Transverse colon (tissue), 4 donors: ENCODE results near the gene MAPK8IP3. TPM values are rescaled to one million over a fixed set of nuclear protein-coding genes. Genes with fewer than 3 reads are reported as not detected.

Source experiments
- DNase-seq: peaks from one replicate; pipeline ENCODE4 v3.0.0-alpha.2; 2019
- H3K27ac ChIP-seq, 4 donors: fragments of 200-600 bp; sonication (generic); 2 replicates each; pipeline ENCODE4 v1.5.1; 2016 to 2018; ENCODE audit warnings: inconsistent platforms in 4 of 4
- H3K27me3 ChIP-seq: fragments of 200-600 bp; sonication (generic); 2 replicates; pipeline ENCODE4 v1.5.1; 2017; ENCODE audit warnings: inconsistent platforms
- H3K36me3 ChIP-seq, 4 donors: fragments of 200-600 bp; sonication (generic); 2 replicates each; pipeline ENCODE4 v1.5.1; 2017 to 2019; ENCODE audit warnings: inconsistent platforms in 4 of 4
- H3K4me1 ChIP-seq, 4 donors: fragments of 200-600 bp; sonication (generic); 2 replicates each; pipeline ENCODE4 v1.5.1; 2017 to 2020; ENCODE audit warnings: inconsistent platforms in 4 of 4
- H3K4me3 ChIP-seq, 4 donors: fragments of 200-600 bp; sonication (generic); 1 replicate in 1 of 4; 2 replicates in 3 of 4; pipeline versions ENCODE4 v1.5.1 to v1.6.1; 2017 to 2019; ENCODE audit warnings: inconsistent platforms in 4 of 4
- H3K9me3 ChIP-seq, 2 donors: fragments of 200-600 bp; sonication (generic); 2 replicates each; pipeline ENCODE4 v1.5.1; 2017 to 2019; ENCODE audit warnings: inconsistent platforms in 2 of 2
- EP300 ChIP-seq: sonication (generic); formaldehyde crosslinking; IDR thresholded peaks from one replicate; pipeline ENCODE4 v1.6.1; 2017; ENCODE audit warnings: antibody characterized with exemption, low read depth
- POLR2A ChIP-seq: fragments of 450-650 bp; IDR thresholded peaks from one replicate; pipeline ENCODE4 v1.6.1; 2016; ENCODE audit warnings: antibody characterized with exemption, mild to moderate bottlenecking, moderate library complexity
- POLR2AphosphoS5 ChIP-seq, 3 donors: sonication (generic); formaldehyde crosslinking; IDR thresholded peaks; one replicate each; pipeline ENCODE4 v1.6.1; 2016; ENCODE audit warnings: antibody characterized with exemption in 3 of 3
- WGBS, 2 donors: methylation state at CpG; one replicate each; pipeline ENCODE4 v1.1.5; 2018; ENCODE audit warnings: low coverage in 1 of 2; 5-methylcytosine and 5-hydroxymethylcytosine counted together
- in situ Hi-C, 4 donors: fragments of 200-750 bp; cut with MboI; loops; one replicate each; pipeline versions ENCODE4 v1.15.0 to v1.15.1; 2017; ENCODE audit warnings: low sequenced_read_pairs in 3 of 4, low pct_ligation_motif_present in 1 of 4, low pct_unique_long_range_greater_than_20kb in 1 of 4
- intact Hi-C: fragments of 100-400 bp; cut with DNase I; formaldehyde crosslinking; loops from one replicate; pipeline ENCODE4 v1.15.1; 2023; ENCODE audit warnings: low total_unique reads
- total RNA-seq, 4 donors: library from RNA; depleted of rRNA; stranded (reverse); fragments of >200 nt; gene quantifications; one replicate each; pipeline ENCODE4 v1.1.0, GENCODE V29; 2016
- TF ChIP-seq, protein P1 (sequence below), 5 experiments: fragments of 200-600 bp in 3 of 5; fragments of 450-650 bp in 2 of 5; sonication (generic) in 3 of 5; IDR thresholded peaks; 1 replicate in 2 of 5; 2 replicates in 3 of 5; pipeline ENCODE4 v1.5.1; 2016 to 2017; ENCODE audit warnings: antibody characterized with exemption in 5 of 5, inconsistent platforms in 3 of 5, mild to moderate bottlenecking in 2 of 5, moderate library complexity in 1 of 5

The MAPK8IP3 gene
- total RNA-seq, 4 donors from 2014 or later: 74.0 to 250 (median 138) TPM

DNA sequence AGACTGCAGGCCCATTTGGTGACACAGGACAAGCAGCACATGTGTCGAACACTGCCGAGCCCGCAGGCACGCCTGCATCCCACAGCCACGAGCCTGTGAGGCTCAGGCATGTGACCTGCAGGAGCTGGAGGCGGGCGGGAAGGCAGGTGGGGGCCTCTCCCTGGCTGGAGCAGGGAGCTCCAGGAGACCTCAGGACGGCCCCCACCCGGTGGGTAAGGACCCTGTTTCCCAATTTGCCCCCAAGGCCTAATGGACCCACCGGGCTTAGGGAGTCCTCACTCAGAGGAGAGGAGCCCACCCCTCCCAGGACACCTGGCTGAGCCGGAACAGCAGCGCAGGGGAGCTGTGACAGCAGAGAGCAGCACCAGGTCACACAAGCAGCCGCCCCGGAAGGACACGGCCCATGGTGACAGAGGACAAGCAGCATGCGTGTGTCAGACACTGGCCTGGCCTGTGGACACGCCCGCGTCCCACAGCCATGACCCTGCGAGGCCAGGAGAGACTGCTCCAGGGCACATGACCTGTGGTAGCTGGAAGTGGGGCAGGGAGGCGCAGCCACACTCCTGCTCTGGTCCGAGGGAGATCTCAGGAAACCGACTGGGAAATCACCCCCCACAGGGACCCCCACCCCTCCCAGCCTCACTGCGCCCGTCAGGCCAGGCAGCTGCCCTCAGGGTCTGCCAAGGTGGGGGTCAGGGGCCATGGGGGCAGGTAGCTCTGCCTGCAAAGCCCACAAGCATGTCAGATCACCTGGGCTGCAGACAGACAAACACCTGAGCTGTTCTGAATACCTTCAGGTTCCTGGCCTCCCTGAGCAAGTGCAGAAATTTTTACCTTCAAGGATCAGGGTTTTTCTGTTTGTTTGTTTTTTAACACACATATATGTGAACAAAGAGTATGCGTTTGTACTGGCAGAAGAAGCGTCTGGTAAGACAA is 74.0 kb downstream of the MAPK8IP3 start:
- Histone ChIP-seq H3K4me1 (peaks cover 7 to 27% (median 21%) of the 10 kb centered on the region in 4 donors), H3K9me3 (no peaks in the 10 kb centered on the region), H3K36me3 (peaks cover 0 to 10% (median 5%) of the 10 kb centered on the region in 4 donors), H3K27ac (no peak overlapping the region), H3K4me3 (no peak overlapping the region), H3K27me3 (no peaks in the 10 kb centered on the region)
- intact Hi-C loops (no loop called here), in situ Hi-C loops (no loop called here)
- TF ChIP-seq POLR2A (no peak), EP300 (no peak), POLR2AphosphoS5 (IDR thresholded peaks at IDR 0.05) (no peak)
- TF ChIP-seq, protein P1, sequence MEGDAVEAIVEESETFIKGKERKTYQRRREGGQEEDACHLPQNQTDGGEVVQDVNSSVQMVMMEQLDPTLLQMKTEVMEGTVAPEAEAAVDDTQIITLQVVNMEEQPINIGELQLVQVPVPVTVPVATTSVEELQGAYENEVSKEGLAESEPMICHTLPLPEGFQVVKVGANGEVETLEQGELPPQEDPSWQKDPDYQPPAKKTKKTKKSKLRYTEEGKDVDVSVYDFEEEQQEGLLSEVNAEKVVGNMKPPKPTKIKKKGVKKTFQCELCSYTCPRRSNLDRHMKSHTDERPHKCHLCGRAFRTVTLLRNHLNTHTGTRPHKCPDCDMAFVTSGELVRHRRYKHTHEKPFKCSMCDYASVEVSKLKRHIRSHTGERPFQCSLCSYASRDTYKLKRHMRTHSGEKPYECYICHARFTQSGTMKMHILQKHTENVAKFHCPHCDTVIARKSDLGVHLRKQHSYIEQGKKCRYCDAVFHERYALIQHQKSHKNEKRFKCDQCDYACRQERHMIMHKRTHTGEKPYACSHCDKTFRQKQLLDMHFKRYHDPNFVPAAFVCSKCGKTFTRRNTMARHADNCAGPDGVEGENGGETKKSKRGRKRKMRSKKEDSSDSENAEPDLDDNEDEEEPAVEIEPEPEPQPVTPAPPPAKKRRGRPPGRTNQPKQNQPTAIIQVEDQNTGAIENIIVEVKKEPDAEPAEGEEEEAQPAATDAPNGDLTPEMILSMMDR (IDR thresholded peaks at IDR 0.05): no peak
- WGBS, 2 donors: 57 to 80% methylated on average over 2 to 18 of the region's 27 CpGs
- peak; percentile 11 for DNase-seq

DNA sequence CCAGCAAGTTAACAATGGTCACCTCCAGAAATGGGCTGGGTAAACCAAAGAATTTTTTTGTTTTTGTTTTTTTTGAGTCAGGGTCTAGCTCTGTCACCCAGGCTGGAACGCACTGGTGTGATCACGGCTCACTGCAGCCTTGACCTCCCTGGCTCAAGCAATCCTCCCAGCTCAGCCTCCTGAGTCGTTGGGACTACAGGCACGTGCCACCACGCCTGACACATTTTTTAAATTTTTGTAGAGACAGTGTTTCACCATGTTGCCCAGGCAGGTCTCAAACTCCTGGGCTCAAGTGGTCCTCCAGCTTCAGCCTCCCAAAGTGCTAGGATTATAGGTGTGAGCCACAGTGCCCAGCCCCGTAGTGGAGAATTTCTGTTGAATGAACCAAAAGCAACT is 74.7 kb downstream of the MAPK8IP3 start:
- H3K4me3 ChIP-seq: no peak overlapping the region

GRCh38 chr16:1781254-1781653 is 75.3 kb downstream of the MAPK8IP3 start:
- Histone ChIP-seq H3K27ac (peak overlapping the region; percentile 89 to 95 (median 92)), H3K27me3 (no peaks in the 10 kb centered on the region), H3K4me3 (peak overlapping the region; percentile 70 to 95 (median 86)), H3K9me3 (no peaks in the 10 kb centered on the region), H3K36me3 (peaks cover 0 to 10% (median 5%) of the 10 kb centered on the region in 4 donors), H3K4me1 (peaks cover 7 to 27% (median 21%) of the 10 kb centered on the region in 4 donors)
- no peak for DNase-seq
- WGBS, 2 donors: 68% methylated on average over 14 of the region's 20 CpGs; no CpG with 5 or more reads in 1 of the 2 donors
- TF ChIP-seq POLR2A (no peak), EP300 (no peak), POLR2AphosphoS5 (IDR thresholded peaks at IDR 0.05) (no peak)
- TF ChIP-seq, protein P1 (IDR thresholded peaks at IDR 0.05): no peak
- in situ Hi-C loops (no loop called here), intact Hi-C loops (no loop called here)

More for the DNA sequence above, 74.7 kb downstream of the MAPK8IP3 start:
- Histone ChIP-seq H3K4me1 (peaks cover 7 to 27% (median 21%) of the 10 kb centered on the region in 4 donors), H3K27me3 (no peaks in the 10 kb centered on the region), H3K9me3 (no peaks in the 10 kb centered on the region), H3K27ac (no peak overlapping the region), H3K36me3 (peaks cover 0 to 10% (median 5%) of the 10 kb centered on the region in 4 donors)
- in situ Hi-C loops (no loop called here), intact Hi-C loops (no loop called here)
- TF ChIP-seq, protein P1 (IDR thresholded peaks at IDR 0.05): no peak
- no peak for TF ChIP-seq POLR2A
- no peak for TF ChIP-seq EP300
- no peak for TF ChIP-seq POLR2AphosphoS5 (IDR thresholded peaks at IDR 0.05)
- no peak for DNase-seq
- WGBS, 2 donors: 78 to 87% methylated on average over 5 to 6 of the region's 6 CpGs

GRCh38 chr16:1781758-1782407 is 75.9 kb downstream of the MAPK8IP3 start:
- Histone ChIP-seq H3K4me3 (peak overlapping the region; percentile 70 to 95 (median 86)), H3K9me3 (no peaks in the 10 kb centered on the region), H3K4me1 (peaks cover 7 to 27% (median 21%) of the 10 kb centered on the region in 4 donors), H3K36me3 (peaks cover 0 to 10% (median 5%) of the 10 kb centered on the region in 4 donors), H3K27me3 (no peaks in the 10 kb centered on the region), H3K27ac (peak overlapping the region; percentile 89 to 95 (median 92))
- WGBS, 2 donors: 0 to 1% methylated on average over 5 to 47 of the region's 70 CpGs
- TF ChIP-seq POLR2AphosphoS5 (IDR thresholded peaks at IDR 0.05): no peak
- TF ChIP-seq, protein P1 (IDR thresholded peaks at IDR 0.05): peak in 3 of 5 experiments; percentile 16 to 47 (median 40)
- TF ChIP-seq POLR2A: no peak
- no peak for TF ChIP-seq EP300
- in situ Hi-C loops (no loop called here), intact Hi-C loops (no loop called here)
- peak; percentile 37 for DNase-seq
